ENCODE results near the gene AOPEP. TPM values are rescaled to one million over a fixed set of nuclear protein-coding genes. Genes with fewer than 3 reads are reported as not detected.

The AOPEP gene
- total and polyA plus RNA-seq, 9 of the 15 experiments (the other 6 are each of a cell fraction or from before 2014, with no cell fraction given), result 4.5 to 19.3 (median 13.5) TPM

- TF ChIP-seq E2F6 (IDR thresholded peaks at IDR 0.05; ENCODE audit: borderline replicate concordance in 1 of 2, extremely low read depth in 1 of 2, insufficient read depth in 1 of 2, insufficient read length in 1 of 2, low read depth in 1 of 2, low read length in 1 of 2, poor library complexity in 1 of 2, severe bottlenecking in 1 of 2) (peak in 1 of 2 experiments; percentile 43), CGGBP1 (CRISPR knock-in tag; IDR thresholded peaks at IDR 0.05) (no peak), KLF10 (CRISPR knock-in tag; IDR thresholded peaks at IDR 0.05) (no peak), ELF2 (CRISPR knock-in tag; IDR thresholded peaks at IDR 0.05) (no peak), ZNF75A (CRISPR knock-in tag; IDR thresholded peaks at IDR 0.05) (no peak), ZNF175 (CRISPR knock-in tag; IDR thresholded peaks at IDR 0.05; ENCODE audit: low read depth) (no peak), COPS2 (conservative IDR thresholded peaks at IDR 0.05) (no peak), GATAD2A (IDR thresholded peaks at IDR 0.05) (no peak), ZNF143 (CRISPR knock-in tag; IDR thresholded peaks at IDR 0.05) (no peak), ZNF79 (CRISPR knock-in tag; IDR thresholded peaks at IDR 0.05; ENCODE audit: low read depth) (no peak), NCOA1 (IDR thresholded peaks at IDR 0.05; ENCODE audit: low read depth) (no peak), E2F5 (CRISPR knock-in tag; IDR thresholded peaks at IDR 0.05) (no peak), CAMTA2 (CRISPR knock-in tag; conservative IDR thresholded peaks at IDR 0.05) (no peak), ZNF274 (IDR thresholded peaks at IDR 0.05; ENCODE audit: borderline replicate concordance, low read depth, low read length) (no peak), ZNF785 (CRISPR knock-in tag; IDR thresholded peaks at IDR 0.05) (no peak), SMARCE1 (IDR thresholded peaks at IDR 0.05) (0 out of 2 replicates have a peak, but pooled peaks have one; percentile 25), EHMT2 (IDR thresholded peaks at IDR 0.05) (no peak), FOSL1 (tag; conservative IDR thresholded peaks at IDR 0.05) (peak; percentile 59), NUFIP1 (IDR thresholded peaks at IDR 0.05; ENCODE audit: partially characterized antibody) (no peak), NFRKB (IDR thresholded peaks at IDR 0.05; ENCODE audit: low read depth) (no peak), ZNF232 (CRISPR knock-in tag; IDR thresholded peaks at IDR 0.05) (no peak), NR0B1 (IDR thresholded peaks at IDR 0.05; ENCODE audit: partially characterized antibody) (no peak), ZNF717 (CRISPR knock-in tag; IDR thresholded peaks at IDR 0.05) (no peak), NBN (IDR thresholded peaks at IDR 0.05; ENCODE audit: low read depth) (no peak), PATZ1 (CRISPR knock-in tag; IDR thresholded peaks at IDR 0.05; ENCODE audit: borderline replicate concordance) (no peak), MAFG (tag; conservative IDR thresholded peaks at IDR 0.05) (peak; percentile 88)
Measured at GRCh38 chr9:94985649-94986048, 259.1 kb downstream of the AOPEP start (continued).

All from K562 (cell line).